H1 (cell line): ENCODE measurements around the gene DLL3. TPM values are rescaled to one million over a fixed set of nuclear protein-coding genes. Genes with fewer than 3 reads are reported as not detected.

Experiments used
- ATF2 ChIP-seq: IDR thresholded peaks from 2 replicates; pipeline ENCODE4 v1.6.1; 2012; ENCODE audit warnings: low read length, inconsistent platforms
- ATF3 ChIP-seq: IDR thresholded peaks from 2 replicates; pipeline ENCODE4 v1.6.1; 2011; ENCODE audit warnings: low read depth, mild to moderate bottlenecking, low read length; ENCODE audit not compliant: insufficient read depth
- BRCA1 ChIP-seq: IDR thresholded peaks from 2 replicates; pipeline ENCODE4 v1.6.1; 2012; ENCODE audit warnings: low read depth, low read length, improper control_type of control experiment
- CBX5 ChIP-seq: fragments of 300-800, 300-1000 bp; sonication (generic); IDR thresholded peaks from 2 replicates; pipeline ENCODE4 v1.7.1; 2016; ENCODE audit warnings: antibody characterized with exemption, low read length, low read depth
- CEBPB ChIP-seq: IDR thresholded peaks from 2 replicates; pipeline ENCODE4 v1.6.1; 2012; ENCODE audit warnings: low read depth, low read length
- CHD2 ChIP-seq: IDR thresholded peaks from 2 replicates; pipeline ENCODE4 v1.6.1; 2012; ENCODE audit warnings: low read length, improper control_type of control experiment
- CTCF ChIP-seq, 3 experiments: IDR thresholded peaks; 1 replicate in 2 of 3; 2 replicates in 1 of 3; pipeline versions ENCODE4 v1.5.1 to v1.6.1; 2011; ENCODE audit warnings: low read length in 3 of 3, mild to moderate bottlenecking in 3 of 3, inconsistent platforms in 2 of 3, low read depth in 1 of 3, moderate library complexity in 1 of 3; ENCODE audit not compliant: insufficient read depth in 1 of 3; ENCODE audit errors: control extremely low read depth in 1 of 3
- EP300 ChIP-seq, 2 experiments: IDR thresholded peaks; 1 replicate in 1 of 2; 2 replicates in 1 of 2; pipeline ENCODE4 v1.6.1; 2011 to 2012; ENCODE audit warnings: low read depth in 2 of 2, low read length in 2 of 2, mild to moderate bottlenecking in 2 of 2, borderline replicate concordance in 1 of 2, inconsistent platforms in 1 of 2, moderate library complexity in 1 of 2
- FOSL1 ChIP-seq: IDR thresholded peaks from 2 replicates; pipeline ENCODE4 v1.6.1; 2011; ENCODE audit warnings: mild to moderate bottlenecking, low read depth, low read length, moderate library complexity; ENCODE audit not compliant: insufficient read depth
- GABPA ChIP-seq: IDR thresholded peaks from 2 replicates; pipeline ENCODE4 v1.6.1; 2011; ENCODE audit warnings: mild to moderate bottlenecking, low read length, moderate library complexity, borderline replicate concordance; ENCODE audit not compliant: insufficient read depth
- HDAC6 ChIP-seq: IDR thresholded peaks from one replicate; pipeline ENCODE4 v1.7.1; 2012; ENCODE audit warnings: low read depth, mild to moderate bottlenecking, inconsistent platforms, low read length, moderate library complexity
- MAX ChIP-seq: IDR thresholded peaks from 2 replicates; pipeline ENCODE4 v1.6.1; 2012; ENCODE audit warnings: inconsistent platforms
- PHF8 ChIP-seq: fragments of 200-600 bp; sonication (generic); conservative IDR thresholded peaks from 2 replicates; pipeline ENCODE4 v1.7.1; 2012; ENCODE audit warnings: low read depth, mild to moderate bottlenecking, inconsistent platforms, low read length, moderate library complexity
- POLR2A ChIP-seq, 2 experiments: IDR thresholded peaks; 1 replicate in 1 of 2; 2 replicates in 1 of 2; pipeline ENCODE4 v1.6.1; 2011; ENCODE audit warnings: low read depth in 2 of 2, low read length in 2 of 2, mild to moderate bottlenecking in 2 of 2; ENCODE audit errors: control extremely low read depth in 1 of 2
- RXRA ChIP-seq: IDR thresholded peaks from 2 replicates; pipeline ENCODE4 v1.6.1; 2011; ENCODE audit warnings: low read depth, mild to moderate bottlenecking, low read length, moderate library complexity; ENCODE audit not compliant: insufficient read depth
- SP4 ChIP-seq: IDR thresholded peaks from 2 replicates; pipeline ENCODE4 v1.6.1; 2012; ENCODE audit warnings: low read length, inconsistent platforms
- TAF1 ChIP-seq: IDR thresholded peaks from 2 replicates; pipeline ENCODE4 v1.6.1; 2011; ENCODE audit warnings: mild to moderate bottlenecking, low read depth, low read length
- ZNF274 ChIP-seq: IDR thresholded peaks from 2 replicates; pipeline ENCODE4 v1.7.0; 2012; ENCODE audit warnings: low read length, borderline replicate concordance; ENCODE audit errors: extremely low read depth
- polyA plus RNA-seq, 7 experiments: library from polyadenylated mRNA; depleted of rRNA in 3 of 7; stranded (reverse) in 5 of 7; unstranded in 2 of 7; fragments of >200 nt in 5 of 7; fragments of 200-250 nt in 2 of 7; gene quantifications; 1 replicate in 5 of 7; 2 replicates in 1 of 7; 4 replicates in 1 of 7; pipeline versions ENCODE4 v1.2.1 to v1.2.3, GENCODE V29; 2011 to 2013; ENCODE audit warnings: missing spikeins in 2 of 7, mixed read lengths in 2 of 7
- total RNA-seq: library from RNA; stranded (reverse); fragmentation: NEBNext Ultra II Directional; extraction: Animal tissue kit (Norgen Biotek cat#: 25700); gene quantifications from 2 replicates; pipeline ENCODE4 v1.2.1, GENCODE V29; 2021

Gene DLL3
- total and polyA plus RNA-seq, 2 of the 8 experiments (the other 6 are each of a cell fraction or from before 2014, with no cell fraction given), result 12.2 to 13.8 TPM

- TF ChIP-seq CTCF (IDR thresholded peaks at IDR 0.05; ENCODE audit: control extremely low read depth in 1 of 3, insufficient read depth in 1 of 3, low read depth in 1 of 3, low read length in 3 of 3) (no peak), FOSL1 (no peak), MAX (peak; percentile 84), CBX5 (no peak), EP300 (IDR thresholded peaks at IDR 0.05; ENCODE audit: borderline replicate concordance in 1 of 2, low read depth in 2 of 2, low read length in 2 of 2) (no peak; a peak in 1 of 3 replicates), ATF3 (no peak), PHF8 (peak; percentile 97), TAF1 (peak; percentile 88), RXRA (no peak), GABPA (no peak), ZNF274 (no peak), ATF2 (no peak), CEBPB (peak; percentile 59; the same call in 1 of the 2 replicates), CHD2 (peak; percentile 80), POLR2A (IDR thresholded peaks at IDR 0.05; ENCODE audit: control extremely low read depth in 1 of 2, low read depth in 2 of 2, low read length in 2 of 2) (peak; percentile 74 to 84), HDAC6 (no peak), SP4 (peak; percentile 90), BRCA1 (peak; percentile 55; the same call in 1 of the 2 replicates)
These were observed 18.2 kb upstream of the DLL3 start, which contains the start of gene TIMM50 (continued) for GRCh38 chr19:39480337-39481228.
